Ramos (cell line): Measurements from ENCODE around the gene GABPB2.

ENCODE experiments used
- in situ Hi-C: fragments of 300-500 bp; cut with MboI; formaldehyde crosslinking; loops from one replicate; pipeline ENCODE4 v1.14.3; 2022; ENCODE audit warnings: low sequenced_read_pairs; ENCODE audit not compliant: unreplicated experiment

Gene GABPB2

DNA sequence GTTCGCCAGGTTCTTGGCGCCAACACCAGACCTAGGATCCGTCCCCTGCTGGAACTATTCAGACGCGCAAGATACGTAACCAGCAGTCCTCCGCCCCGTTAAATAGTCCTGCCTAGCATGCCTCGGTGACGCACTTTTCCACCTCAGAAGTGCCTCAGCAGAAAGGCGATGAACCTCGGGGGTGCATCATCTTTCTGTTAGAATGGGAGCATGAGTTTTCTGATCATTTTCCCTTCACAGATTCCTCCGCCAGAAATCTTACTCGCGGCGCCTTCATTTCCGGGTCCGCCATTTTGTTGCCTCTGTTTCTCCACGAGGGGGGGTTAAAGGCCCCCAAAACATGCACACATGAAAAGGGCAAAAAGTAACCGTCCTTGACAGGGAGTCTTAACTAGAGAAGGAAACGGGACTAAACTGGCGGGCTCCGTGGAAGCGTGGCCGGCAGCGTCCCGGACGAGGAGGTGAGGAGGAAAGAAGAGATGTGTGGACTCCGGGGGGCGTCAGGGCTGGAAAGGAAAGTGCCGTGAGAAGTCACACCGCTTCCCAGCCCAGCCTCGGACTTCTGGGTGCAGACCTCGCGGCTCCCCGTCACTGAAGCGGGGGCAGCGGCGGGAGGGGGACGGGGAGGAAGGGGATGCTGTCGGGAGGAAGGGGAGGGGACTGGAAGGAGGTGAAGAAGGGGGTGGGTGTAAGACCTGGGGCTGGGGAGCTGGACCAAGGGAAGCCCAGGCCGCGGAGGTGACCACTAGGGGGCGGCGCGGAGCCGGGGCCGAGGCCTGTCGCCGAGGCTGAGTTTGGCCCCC lies at the start of gene GABPB2:
GABPB2 (plus strand) TSS at position 288 of the 803 bp plus-strand sequence. CDS start 17,429 bp downstream, outside the sequence.
- in situ Hi-C loops, result no loop called here

DNA sequence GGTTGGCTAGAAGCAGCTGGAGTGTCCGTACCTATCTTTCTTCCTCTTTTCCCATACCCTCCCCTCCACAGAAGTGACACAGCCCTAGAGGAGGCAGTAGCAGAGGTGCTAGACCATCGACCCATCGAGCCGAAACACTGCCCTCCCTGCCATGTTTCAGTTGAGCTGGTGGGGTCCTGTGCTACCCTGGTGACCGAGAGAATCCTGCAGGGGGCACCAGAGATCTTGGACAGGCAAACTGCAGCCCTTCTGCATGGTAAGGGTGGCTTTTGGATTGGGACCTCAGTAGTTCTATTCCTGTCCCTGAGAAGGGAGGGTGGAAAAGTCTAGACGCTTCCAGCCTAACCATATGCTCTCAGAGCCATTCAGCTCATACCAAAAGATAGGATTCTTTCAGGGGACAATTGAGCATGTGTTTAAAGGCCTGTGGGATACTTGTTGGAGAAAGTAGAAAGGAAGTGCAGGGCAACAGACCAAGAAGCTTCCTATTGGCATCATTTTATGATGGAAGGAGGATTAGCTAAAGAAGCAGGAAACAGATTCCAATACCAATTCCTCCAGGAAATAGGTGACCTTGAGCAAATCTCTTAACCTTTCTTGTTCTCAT lies 45.9 kb upstream of the GABPB2 start:
- in situ Hi-C loops, result no loop called here

DNA sequence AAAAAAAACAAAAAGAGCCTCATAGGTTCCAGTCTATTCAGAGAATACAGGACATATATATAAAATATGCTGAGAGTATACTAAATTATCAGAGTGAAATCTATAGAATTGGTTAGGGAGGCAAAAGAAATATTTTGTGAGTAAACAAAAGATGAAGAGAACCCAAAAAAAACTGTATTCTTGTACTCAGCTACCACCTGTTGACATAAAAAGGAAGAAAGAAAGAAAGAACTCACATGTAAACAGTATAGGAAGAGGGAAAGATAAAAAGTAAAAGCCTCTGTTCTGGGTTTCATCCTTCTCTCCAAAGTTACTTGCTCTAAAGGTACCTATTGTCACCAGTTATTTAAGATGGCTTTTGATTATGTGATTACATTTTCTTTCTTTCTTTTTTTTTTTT lies 44.1 kb upstream of the GABPB2 start:
- in situ Hi-C loops, result no loop called here

DNA sequence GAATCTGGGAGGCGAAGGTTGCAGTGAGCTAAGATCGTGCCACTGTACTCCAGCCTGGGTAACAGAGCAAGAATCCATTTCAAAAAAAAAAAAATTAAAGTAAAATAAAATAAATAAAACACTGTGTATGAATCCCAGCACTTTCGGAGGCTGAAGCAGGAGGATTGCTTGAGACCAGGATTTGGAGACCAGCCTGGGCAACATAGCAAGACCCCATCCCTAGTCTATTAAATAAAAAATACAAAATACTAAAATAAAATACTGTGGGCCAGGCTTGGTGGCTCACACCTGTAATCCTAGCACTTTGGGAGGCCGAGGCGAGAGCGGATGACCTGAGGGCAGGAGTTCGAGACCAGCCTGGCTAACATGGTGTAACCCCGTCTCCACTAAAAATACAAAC lies 38.4 kb upstream of the GABPB2 start:
- in situ Hi-C loops, result no loop called here

DNA sequence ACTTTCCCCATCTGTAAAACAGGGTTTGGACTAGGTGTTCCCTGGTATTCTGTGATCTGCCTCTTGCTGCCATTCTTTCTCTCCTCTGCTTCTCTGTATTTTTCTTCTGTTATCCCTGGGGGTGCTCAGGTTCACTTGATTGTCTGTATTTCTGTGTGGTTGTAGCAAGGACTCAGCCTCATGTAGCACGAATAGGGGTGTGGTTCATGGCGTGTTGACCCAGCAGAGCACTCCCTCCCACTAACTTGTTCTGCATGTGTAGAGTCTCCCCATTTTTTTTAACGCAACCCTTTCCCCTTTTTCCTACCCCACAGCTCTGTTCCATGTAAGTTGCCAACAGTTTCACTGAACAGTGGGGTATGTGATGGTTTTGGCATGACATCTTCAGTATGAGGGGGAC lies 35.4 kb upstream of the GABPB2 start:
- in situ Hi-C loops, result no loop called here

DNA sequence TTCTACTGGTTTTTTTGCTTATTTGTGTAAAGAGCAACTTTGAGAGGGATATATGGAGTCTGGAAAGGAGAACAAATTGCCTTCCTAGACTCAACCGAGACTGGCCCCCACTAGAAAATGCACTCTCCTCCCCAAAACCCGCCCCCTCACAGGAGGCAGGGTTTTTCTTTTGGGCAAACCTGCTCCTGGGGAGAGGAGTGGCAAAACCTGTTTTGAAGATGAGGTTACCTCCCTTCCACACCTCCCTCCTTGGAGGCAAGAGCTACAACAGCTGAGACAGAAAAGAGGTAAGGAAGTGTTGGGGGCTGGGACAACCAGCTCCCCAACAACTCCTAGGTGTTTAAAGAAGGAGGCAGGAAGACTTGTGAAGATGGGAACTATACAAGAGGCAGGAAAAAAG lies 34.2 kb upstream of the GABPB2 start, which contains the start of gene BNIPL:
BNIPL (plus strand) TSS at position 231 of the 400 bp plus-strand sequence; CDS start at position 371, 140 bp downstream.
- in situ Hi-C loops, result no loop called here

DNA sequence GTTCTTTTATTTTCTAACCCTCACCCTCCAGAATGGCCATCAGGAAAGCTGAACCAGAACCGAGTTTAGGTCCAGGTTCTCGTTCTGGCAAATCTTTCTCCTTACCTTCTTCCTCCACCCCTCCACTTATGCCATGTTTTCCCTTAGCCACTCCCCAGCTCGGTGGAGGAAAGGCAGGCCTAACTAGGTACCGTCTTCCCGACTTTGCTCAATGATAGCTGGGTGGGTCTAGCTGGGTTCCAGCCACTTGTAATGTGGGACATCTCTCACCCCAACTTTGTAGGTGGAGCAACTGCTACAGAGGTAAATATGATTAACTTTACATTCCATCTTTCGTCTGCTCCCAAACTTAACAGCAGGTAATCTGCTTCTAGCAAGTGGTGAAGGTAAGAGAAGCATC lies 33.5 kb upstream of the GABPB2 start:
- in situ Hi-C loops, result no loop called here

DNA sequence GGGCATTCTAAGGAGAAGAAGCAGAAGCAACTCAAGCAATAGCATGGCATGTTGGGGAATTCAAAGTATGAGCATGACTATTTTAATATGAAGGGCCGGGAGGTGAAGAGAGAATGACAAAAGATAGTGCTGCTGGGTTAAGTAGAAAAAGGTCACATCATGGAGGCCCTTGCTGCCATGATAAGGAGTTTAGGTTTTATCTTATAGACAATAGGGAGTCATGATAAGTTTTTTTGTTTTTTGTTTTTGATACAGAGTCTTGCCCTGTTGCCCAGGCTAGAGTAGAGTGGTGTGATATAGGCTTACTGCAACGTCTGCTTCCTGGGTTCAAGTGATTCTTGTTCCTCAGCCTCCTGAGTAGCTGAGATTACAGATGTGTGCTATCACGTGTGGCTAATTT lies 31.0 kb upstream of the GABPB2 start:
- in situ Hi-C loops, result no loop called here

DNA sequence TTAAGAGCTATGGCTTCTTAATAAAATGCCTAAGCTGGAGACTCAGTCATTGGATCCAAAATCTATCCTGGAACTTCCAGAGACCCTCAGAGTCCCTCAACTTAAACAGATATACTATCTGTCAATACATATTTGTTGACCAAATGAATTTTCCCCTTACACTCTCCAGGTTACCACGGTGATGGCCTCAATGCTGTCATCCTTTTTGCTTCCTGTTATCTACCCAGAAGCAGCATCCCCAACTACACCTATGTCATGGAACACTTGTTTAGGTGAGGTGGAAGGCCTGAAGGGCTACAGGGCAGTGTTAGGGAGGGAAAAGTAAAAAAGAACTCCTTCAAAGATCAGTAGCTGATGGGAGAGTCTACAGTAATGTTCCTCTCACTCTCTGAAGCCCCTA lies 27.4 kb upstream of the GABPB2 start:
- in situ Hi-C loops, result no loop called here

DNA sequence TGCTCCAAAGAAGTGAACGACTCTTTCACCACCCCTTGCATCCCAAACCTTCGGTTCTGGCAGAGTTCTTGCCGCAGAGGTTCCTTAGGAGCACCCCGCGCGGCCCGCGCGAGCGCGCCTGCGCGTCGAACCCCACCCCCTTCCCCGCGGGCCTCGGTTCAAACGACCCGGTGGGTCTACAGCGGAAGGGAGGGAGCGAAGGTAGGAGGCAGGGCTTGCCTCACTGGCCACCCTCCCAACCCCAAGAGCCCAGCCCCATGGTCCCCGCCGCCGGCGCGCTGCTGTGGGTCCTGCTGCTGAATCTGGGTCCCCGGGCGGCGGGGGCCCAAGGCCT lies 23.0 kb upstream of the GABPB2 start, which contains the start of gene C1orf56:
C1orf56 (plus strand) TSS at position 161 of the 334 bp plus-strand sequence; CDS start at position 258, 97 bp downstream.
- in situ Hi-C loops, result no loop called here

DNA sequence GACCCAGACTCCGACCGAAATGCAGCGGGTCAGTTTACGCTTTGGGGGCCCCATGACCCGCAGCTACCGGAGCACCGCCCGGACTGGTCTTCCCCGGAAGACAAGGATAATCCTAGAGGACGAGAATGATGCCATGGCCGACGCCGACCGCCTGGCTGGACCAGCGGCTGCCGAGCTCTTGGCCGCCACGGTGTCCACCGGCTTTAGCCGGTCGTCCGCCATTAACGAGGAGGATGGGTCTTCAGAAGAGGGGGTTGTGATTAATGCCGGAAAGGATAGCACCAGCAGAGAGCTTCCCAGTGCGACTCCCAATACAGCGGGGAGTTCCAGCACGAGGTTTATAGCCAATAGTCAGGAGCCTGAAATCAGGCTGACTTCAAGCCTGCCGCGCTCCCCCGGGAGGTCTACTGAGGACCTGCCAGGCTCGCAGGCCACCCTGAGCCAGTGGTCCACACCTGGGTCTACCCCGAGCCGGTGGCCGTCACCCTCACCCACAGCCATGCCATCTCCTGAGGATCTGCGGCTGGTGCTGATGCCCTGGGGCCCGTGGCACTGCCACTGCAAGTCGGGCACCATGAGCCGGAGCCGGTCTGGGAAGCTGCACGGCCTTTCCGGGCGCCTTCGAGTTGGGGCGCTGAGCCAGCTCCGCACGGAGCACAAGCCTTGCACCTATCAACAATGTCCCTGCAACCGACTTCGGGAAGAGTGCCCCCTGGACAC lies 22.5 kb upstream of the GABPB2 start:
- in situ Hi-C loops, result no loop called here

DNA sequence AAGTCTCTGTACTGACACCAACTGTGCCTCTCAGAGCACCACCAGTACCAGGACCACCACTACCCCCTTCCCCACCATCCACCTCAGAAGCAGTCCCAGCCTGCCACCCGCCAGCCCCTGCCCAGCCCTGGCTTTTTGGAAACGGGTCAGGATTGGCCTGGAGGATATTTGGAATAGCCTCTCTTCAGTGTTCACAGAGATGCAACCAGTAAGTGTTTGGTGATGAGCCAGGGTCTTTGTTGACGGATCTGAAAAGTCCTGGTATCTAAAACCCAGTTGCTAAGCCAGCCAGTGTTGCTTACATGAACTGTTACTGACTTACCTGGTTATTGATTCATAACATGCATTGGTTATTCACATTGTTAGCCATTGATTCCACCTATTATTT lies 21.9 kb upstream of the GABPB2 start:
- in situ Hi-C loops, result no loop called here

DNA sequence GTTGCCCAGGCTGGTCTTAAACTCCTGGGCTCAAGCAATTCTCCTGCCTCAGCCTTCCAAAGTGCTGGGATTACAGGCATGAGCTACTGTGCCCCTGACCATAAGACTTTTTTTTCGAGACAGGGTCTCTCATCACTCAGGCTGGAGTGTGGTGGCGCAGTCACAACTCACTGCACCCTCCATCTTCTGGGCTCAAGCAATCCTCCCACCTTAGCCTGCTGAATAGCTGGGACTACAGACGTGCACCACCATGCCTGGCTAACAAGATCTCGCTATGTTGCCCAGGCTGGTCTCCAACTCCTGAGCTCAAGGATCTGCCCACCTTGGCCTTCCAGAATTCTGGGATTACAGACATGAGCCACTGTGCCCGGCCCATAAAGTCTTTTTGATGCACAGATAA lies 21.1 kb upstream of the GABPB2 start:
- in situ Hi-C loops, result no loop called here

DNA sequence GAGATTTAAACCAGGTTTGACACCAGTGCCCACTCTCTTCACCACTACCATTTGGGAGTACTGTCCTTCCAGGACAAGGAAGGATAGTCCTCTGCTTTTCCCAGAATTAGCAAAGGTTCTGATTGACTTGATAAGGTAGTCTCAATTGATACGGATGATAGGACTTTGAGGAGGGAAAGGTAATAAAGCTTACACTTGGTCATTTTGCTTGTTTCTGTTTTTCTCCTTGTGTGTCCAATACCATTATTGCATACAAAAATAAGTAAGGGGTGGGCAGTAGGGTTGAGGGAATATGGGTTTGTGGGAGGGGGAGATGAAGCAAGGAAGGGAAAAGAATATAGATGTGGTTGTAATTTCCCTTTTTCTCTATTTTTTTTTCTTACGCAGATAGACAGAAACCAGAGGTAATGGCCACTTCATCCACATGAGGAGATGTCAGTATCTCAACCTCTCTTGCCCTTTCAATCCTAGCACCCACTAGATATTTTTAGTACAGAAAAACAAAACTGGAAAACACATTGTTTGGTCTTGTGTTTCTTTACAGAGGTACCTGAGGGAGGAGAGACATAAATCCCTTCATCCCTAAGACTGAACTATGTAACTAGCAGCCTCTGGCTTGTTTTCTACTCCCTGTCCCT lies 20.4 kb upstream of the GABPB2 start:
- in situ Hi-C loops, result no loop called here

DNA sequence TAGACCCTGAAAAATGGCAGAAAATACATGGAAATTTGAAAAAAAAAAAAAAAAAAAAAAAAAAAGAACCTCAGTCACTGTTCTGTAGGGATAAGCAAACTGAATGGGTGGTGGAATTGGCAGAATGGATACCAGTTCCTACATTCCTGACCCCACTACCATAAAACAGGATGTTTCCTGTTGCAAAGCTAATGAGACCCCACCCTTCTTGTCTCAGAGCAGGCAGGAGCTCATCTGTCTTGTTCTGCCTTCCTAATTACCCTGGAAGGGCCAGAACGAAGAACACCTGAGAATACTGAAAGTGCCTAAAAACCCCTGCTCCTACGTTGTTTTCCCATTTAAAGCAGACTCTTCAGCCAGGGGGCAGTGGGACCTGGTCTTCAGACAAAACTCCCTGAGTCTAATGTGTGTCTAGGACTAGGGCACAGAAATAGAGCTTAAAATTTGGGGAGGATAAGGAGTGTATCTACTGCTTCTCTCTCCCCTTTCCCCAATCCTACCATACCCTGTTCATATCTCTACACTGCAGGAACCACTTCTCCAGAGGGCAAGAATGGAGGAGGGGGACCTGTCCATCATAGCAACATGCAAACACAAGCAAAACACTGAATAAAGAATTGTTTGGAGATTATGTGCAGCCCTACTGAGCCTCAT lies 19.1 kb upstream of the GABPB2 start:
- in situ Hi-C loops, result no loop called here

DNA sequence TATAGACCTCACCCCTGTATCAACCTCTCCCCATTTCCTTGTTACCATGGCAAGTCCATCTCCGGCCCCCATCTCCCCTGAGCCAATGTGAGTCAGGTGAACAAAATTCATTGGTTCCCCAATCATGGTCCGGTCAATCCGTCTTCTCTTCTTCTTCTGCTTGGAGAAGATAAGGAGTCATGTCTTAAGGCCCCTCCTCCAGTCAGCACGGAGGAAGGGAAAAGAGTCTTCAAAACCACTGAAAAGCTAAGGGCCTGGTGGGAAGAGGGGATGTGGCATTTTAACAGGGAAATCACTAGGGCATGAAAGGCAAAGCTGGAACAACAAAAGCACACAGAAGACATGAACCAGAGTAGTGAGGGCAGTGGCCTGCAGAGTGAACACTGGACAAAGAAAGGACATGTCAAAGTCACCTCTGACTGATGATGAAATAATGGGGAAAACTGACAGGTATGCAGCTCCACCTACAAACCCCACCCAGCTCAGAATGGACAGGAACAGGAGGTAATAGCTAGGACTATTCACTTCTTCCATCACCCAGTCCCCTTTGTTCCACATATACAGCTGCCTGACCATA lies 15.5 kb upstream of the GABPB2 start:
- in situ Hi-C loops, result no loop called here

DNA sequence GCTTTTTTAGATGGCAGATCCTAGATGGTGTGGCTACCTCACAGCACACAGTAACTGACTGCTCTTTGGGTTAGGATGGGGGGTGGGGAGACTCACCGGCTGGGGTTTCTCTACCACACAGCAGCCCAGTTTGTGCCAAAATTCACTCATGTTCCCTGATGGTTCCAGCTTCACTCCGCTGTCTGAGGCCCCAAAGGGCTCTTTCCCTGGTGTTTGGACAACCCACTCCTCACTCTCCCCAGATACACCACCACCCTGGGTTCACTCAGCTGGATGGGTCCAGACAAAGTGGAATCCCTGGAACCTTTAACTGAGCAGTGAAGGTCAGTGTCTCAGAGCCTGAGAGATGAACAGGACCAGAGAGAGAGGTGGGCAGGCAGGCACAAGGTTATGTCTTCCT lies 15.0 kb upstream of the GABPB2 start:
- in situ Hi-C loops, result no loop called here

DNA sequence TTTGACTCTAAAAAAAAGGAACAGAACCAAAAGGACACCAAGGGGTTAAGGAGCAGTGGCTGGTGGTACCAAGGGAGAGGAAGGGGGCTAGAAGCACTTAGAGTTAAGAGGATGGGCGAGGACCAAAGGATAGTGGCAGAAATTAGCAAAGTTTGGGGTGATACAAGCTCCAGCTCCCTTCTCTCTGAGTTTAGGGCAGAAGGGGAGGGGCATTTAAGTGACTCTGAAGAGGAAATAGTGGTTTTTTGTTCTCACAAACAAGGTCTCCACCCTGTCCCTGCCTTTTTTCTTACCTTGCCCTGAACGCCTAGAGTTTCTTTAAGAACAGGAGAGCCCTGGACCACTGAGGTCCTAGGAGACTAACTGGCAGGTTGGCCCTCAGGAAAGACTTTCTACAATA lies 14.4 kb upstream of the GABPB2 start:
- in situ Hi-C loops, result no loop called here

DNA sequence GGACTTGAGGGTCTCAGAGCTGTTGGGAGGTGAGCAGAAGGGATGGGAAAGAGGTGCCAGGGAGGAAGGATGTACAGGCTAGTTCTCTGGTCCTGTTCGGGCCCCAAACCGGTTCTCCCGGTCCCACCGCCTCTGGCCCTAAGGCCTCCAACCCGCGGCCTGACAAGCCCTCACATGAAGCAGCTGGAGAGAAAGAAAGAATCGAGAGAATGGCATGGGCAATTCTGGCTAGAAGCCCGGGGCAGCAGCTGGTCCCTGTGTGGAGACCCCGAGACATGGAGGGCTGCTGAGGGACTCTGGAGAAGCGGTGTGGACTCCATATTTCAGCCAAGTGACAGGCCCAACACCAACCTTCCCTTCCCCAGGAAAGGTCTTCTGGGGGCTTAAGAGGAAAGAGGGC lies 11.9 kb upstream of the GABPB2 start:
- in situ Hi-C loops, result no loop called here
